IPS-18a (cell line): ENCODE data around the gene BRPF1.

Experiments used
- H3K27ac ChIP-seq: one replicate; pipeline ENCODE4 v1.5.1; 2013; ENCODE audit warnings: low read length
- H3K27me3 ChIP-seq: one replicate; pipeline ENCODE4 v1.6.1; 2013; ENCODE audit warnings: mild to moderate bottlenecking, low read length; ENCODE audit not compliant: control insufficient read depth, insufficient read depth
- H3K36me3 ChIP-seq: one replicate; pipeline ENCODE4 v1.6.1; 2013; ENCODE audit warnings: low read depth, low read length; ENCODE audit not compliant: control insufficient read depth
- H3K4me1 ChIP-seq: one replicate; pipeline ENCODE4 v1.6.1; 2013; ENCODE audit warnings: low read depth, low read length; ENCODE audit not compliant: control insufficient read depth
- H3K4me3 ChIP-seq: one replicate; pipeline ENCODE4 v1.5.1; 2013; ENCODE audit warnings: low read length
- H3K9ac ChIP-seq: one replicate; pipeline ENCODE4 v1.6.1; 2013; ENCODE audit warnings: mild to moderate bottlenecking, low read length, moderate library complexity
- H3K9me3 ChIP-seq: one replicate; pipeline ENCODE4 v1.6.1; 2013; ENCODE audit warnings: low read depth, low read length; ENCODE audit not compliant: control insufficient read depth

The BRPF1 gene

GRCh38 chr3:9725775-9726515 is 5.6 kb upstream of the BRPF1 start:
- H3K4me3 ChIP-seq: no peak overlapping the region
- H3K9me3 ChIP-seq: no peaks in the 10 kb centered on the region
- H3K27ac ChIP-seq: no peak overlapping the region

GRCh38 chr3:9727041-9727595 is 4.4 kb upstream of the BRPF1 start:
- Histone ChIP-seq H3K9me3 (no peaks in the 10 kb centered on the region), H3K27me3 (no peaks in the 10 kb centered on the region), H3K36me3 (no peaks in the 10 kb centered on the region), H3K4me1 (peaks cover 6% of the 10 kb centered on the region), H3K4me3 (peak overlapping the region; percentile 54), H3K27ac (no peak overlapping the region), H3K9ac (no peak overlapping the region)

More at GRCh38 chr3:9725775-9726515, 5.6 kb upstream of the BRPF1 start:
- H3K36me3 ChIP-seq: no peaks in the 10 kb centered on the region
- no peaks in the 10 kb centered on the region for H3K27me3 ChIP-seq
- peaks cover 6% of the 10 kb centered on the region for H3K4me1 ChIP-seq
- no peak overlapping the region for H3K9ac ChIP-seq

- no peaks in the 10 kb centered on the region for H3K9me3 ChIP-seq
- no peak overlapping the region for H3K27ac ChIP-seq
- no peak overlapping the region for H3K9ac ChIP-seq
- no peak overlapping the region for H3K4me3 ChIP-seq
- H3K27me3 ChIP-seq: no peaks in the 10 kb centered on the region
- H3K4me1 ChIP-seq: peaks cover 10% of the 10 kb centered on the region
- H3K36me3 ChIP-seq: no peaks in the 10 kb centered on the region
Measured at GRCh38 chr3:9727743-9728142, 3.8 kb upstream of the BRPF1 start.

DNA sequence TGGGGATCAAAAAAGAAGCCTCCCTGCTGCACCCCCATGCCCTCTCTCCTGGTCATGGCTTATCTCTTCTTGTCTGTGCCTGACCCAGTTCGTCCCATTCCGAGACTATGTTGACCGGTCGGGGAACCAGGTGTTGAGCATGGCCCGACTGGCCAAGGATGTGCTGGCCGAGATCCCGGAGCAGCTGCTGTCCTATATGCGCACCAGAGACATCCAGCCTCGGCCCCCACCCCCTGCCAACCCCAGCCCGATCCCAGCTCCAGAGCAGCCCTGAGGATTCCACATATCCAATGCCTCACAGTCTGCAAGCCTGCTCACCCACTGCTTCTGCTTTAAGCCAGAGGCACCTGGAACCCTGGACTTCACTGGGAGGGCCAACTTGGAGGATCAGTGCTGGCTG is 2.1 kb upstream of the BRPF1 start:
- Histone ChIP-seq H3K36me3 (peaks cover 8% of the 10 kb centered on the region), H3K27ac (no peak overlapping the region), H3K4me3 (no peak overlapping the region), H3K9ac (no peak overlapping the region), H3K9me3 (no peaks in the 10 kb centered on the region), H3K4me1 (peaks cover 10% of the 10 kb centered on the region), H3K27me3 (no peaks in the 10 kb centered on the region)

- no peak overlapping the region for H3K27ac ChIP-seq
- peak overlapping the region; percentile 68 for H3K4me3 ChIP-seq
- H3K9ac ChIP-seq: peak overlapping the region; percentile 38
- H3K27me3 ChIP-seq: no peaks in the 10 kb centered on the region
- peaks cover 20% of the 10 kb centered on the region for H3K36me3 ChIP-seq
- H3K4me1 ChIP-seq: peaks cover 10% of the 10 kb centered on the region
- H3K9me3 ChIP-seq: no peaks in the 10 kb centered on the region
Measured at GRCh38 chr3:9730657-9731205, 804 bp upstream of the BRPF1 start.

DNA sequence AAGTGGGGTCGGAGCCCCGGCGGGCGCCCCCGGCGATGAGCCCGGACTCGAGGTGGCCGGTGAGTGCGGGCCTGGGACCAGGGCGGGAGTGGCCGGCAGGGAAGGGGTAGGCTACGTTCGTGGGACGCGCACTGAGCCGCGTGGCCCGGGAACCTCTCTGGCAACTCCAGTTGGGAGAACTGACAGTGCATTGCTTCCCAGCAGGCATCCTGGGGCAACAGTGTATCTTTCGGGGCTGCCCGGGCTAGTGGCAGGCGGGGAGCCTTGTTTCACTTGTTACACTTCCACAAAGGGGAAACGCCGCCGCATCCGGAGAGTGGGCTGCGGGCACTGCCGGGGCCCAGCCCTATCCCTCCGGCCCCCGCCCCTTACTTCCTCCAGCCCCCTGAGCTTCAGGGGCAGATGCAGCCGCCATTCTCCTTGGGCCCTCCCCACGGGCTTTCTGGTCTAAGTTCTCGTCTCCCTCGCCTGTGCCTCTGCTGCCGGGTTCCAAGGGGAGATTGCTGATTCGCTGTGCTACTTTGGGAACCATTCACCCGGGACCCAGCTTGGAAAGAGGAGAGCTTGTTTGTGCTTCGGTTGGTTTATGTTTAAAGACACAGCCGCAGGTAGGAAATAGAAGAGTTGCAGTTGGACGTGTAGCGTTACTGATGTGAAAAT is 675 bp downstream of the BRPF1 start:
- Histone ChIP-seq H3K9me3 (no peaks in the 10 kb centered on the region), H3K9ac (peak overlapping the region; percentile 95), H3K4me1 (peaks cover 10% of the 10 kb centered on the region), H3K27me3 (no peaks in the 10 kb centered on the region), H3K36me3 (peaks cover 30% of the 10 kb centered on the region), H3K4me3 (peak overlapping the region; percentile 79), H3K27ac (peak overlapping the region; percentile 98)

- peak overlapping the region; percentile 95 for H3K9ac ChIP-seq
Measured at GRCh38 chr3:9732740-9733115, 1.2 kb downstream of the BRPF1 start.

GRCh38 chr3:9736831-9737230 is 5.3 kb downstream of the BRPF1 start:
- Histone ChIP-seq H3K36me3 (peaks cover 76% of the 10 kb centered on the region), H3K9me3 (no peaks in the 10 kb centered on the region), H3K27me3 (no peaks in the 10 kb centered on the region), H3K9ac (no peak overlapping the region), H3K4me3 (no peak overlapping the region), H3K4me1 (peaks cover 4% of the 10 kb centered on the region), H3K27ac (no peak overlapping the region)

More at GRCh38 chr3:9732740-9733115, 1.2 kb downstream of the BRPF1 start:
- H3K36me3 ChIP-seq: peaks cover 35% of the 10 kb centered on the region
- H3K9me3 ChIP-seq: no peaks in the 10 kb centered on the region
- no peaks in the 10 kb centered on the region for H3K27me3 ChIP-seq
- no peak overlapping the region for H3K27ac ChIP-seq
- H3K4me3 ChIP-seq: peak overlapping the region; percentile 79
- H3K4me1 ChIP-seq: peaks cover 10% of the 10 kb centered on the region

DNA sequence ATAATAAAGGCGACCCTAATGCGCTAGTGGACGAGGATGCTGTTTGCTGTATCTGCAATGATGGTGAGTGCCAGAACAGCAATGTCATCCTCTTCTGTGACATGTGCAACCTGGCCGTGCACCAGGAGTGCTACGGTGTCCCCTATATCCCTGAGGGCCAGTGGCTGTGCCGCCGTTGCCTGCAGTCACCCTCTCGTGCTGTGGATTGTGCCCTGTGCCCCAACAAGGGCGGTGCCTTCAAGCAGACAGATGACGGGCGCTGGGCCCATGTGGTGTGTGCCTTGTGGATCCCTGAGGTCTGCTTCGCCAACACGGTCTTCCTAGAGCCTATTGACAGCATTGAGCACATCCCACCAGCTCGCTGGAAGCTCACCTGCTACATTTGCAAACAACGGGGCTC is 7.6 kb downstream of the BRPF1 start:
- H3K9ac ChIP-seq: no peak overlapping the region
- H3K9me3 ChIP-seq: no peaks in the 10 kb centered on the region
- H3K4me3 ChIP-seq: no peak overlapping the region
- H3K27ac ChIP-seq: no peak overlapping the region
- H3K27me3 ChIP-seq: no peaks in the 10 kb centered on the region
- H3K4me1 ChIP-seq: no peaks in the 10 kb centered on the region
- peaks cover 93% of the 10 kb centered on the region for H3K36me3 ChIP-seq

DNA sequence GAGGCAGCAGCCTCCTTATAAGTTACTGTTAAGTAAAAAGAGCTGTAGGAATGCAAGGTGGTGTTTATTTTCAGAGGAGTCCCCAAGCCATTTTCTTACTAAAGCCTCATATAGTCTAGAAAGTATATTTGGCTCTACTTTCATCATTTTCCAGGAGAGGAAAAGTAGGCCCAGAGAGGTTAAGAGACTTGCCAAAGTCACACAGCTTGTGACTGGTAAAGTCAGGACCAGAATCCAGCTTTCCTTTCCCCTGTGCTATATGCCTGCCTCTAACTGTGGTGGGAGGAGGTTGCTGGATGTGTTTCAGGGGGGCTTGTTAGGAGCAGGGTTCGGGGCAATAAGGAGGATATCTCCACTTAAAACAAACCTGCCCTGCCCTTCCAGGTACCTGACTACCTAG is 11.0 kb downstream of the BRPF1 start:
- H3K4me3 ChIP-seq: no peak overlapping the region
- H3K27me3 ChIP-seq: no peaks in the 10 kb centered on the region
- no peaks in the 10 kb centered on the region for H3K4me1 ChIP-seq
- no peaks in the 10 kb centered on the region for H3K9me3 ChIP-seq
- no peak overlapping the region for H3K27ac ChIP-seq
- H3K9ac ChIP-seq: no peak overlapping the region
- H3K36me3 ChIP-seq: peaks cover 99% of the 10 kb centered on the region

DNA sequence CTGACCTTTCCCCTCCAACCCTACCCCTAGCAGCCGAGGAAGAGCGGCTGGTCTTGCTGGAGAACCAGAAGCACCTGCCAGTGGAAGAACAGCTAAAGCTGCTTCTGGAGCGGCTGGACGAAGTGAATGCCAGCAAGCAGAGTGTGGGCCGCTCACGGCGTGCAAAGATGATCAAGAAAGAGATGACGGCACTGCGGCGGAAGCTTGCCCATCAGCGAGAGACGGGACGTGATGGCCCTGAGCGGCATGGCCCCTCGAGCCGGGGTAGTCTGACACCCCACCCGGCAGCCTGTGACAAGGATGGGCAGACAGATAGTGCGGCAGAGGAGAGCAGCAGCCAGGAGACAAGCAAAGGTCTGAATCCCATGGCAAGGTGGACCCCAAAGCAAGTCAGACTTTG is 12.0 kb downstream of the BRPF1 start:
- Histone ChIP-seq H3K36me3 (peaks cover 97% of the 10 kb centered on the region), H3K4me3 (no peak overlapping the region), H3K9ac (no peak overlapping the region), H3K27ac (no peak overlapping the region), H3K27me3 (no peaks in the 10 kb centered on the region), H3K9me3 (no peaks in the 10 kb centered on the region), H3K4me1 (no peaks in the 10 kb centered on the region)
